ENCODE measurements around the gene GALNT18.
"Not testable (repeated sequence)": the region's sequence is repeated elsewhere in the genome, so short reads cannot be mapped to it uniquely, and the experiment has no call there.

Gene GALNT18

GRCh38 chr11:11450744-11451362 is 171.0 kb downstream of the GALNT18 start:
- no peak for DNase-seq

DNA sequence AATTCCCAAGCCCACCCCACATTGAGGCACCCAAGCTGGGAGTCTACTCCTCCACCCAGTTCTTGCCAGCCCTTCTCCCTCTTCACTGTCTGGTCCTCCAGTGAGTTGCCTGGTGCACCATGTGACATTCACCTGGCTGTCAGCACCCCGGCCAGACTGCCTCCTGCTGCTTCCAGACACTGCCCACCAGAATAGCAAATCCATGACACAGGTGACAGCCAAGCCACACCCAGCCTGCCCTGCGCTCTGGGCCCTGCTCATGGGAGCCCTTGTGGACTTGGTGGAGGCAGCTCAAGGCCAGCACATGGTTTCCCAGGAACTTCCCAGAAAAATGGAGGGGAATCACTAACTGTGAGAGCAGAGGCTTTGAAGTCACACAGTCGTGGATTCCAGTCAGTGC is 172.5 kb downstream of the GALNT18 start:
- no peak for DNase-seq

- no peak for DNase-seq
These were observed 173.2 kb downstream of the GALNT18 start for GRCh38 chr11:11448626-11449025.

GRCh38 chr11:11447601-11448000 is 174.2 kb downstream of the GALNT18 start:
- not testable (repeated sequence) for DNase-seq

GRCh38 chr11:11446967-11447366 is 174.8 kb downstream of the GALNT18 start:
- DNase-seq: no peak

DNA sequence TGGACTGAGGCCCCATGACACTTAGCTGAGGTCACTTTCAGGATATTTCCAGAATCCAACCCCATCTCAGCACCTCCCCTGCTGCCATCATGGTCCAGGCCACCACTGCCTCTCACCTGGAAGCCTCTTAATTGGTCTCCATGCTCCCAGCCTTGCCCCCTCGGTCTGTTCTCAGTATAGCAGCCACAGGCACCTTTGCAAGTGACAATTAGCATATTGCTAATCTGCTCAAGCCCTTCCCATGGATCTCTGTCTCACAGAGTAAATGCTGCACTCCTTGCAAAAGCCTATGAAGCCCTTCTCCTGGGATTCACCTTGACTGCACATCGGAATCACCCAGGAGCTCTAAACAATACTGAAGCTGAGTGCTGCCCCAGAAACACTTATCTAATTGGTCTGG is 175.2 kb downstream of the GALNT18 start:
- DNase-seq: no peak

- DNase-seq: no peak
These were observed 176.2 kb downstream of the GALNT18 start for GRCh38 chr11:11445441-11446185.

DNA sequence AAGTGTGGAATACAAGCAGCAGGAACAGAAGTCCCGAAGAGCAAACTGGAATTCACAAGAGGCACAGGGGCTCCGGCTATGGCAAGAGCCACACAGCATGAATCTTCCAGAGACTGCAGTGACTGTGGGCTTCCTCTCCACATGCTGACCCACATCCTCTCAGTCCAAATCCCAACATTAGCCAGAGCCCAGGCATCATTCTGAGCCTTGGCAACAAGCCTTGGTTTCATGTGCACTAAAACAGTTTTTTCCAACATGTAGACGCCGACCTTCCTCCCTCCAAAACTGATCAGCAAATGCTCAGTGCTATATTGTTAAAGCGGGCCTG is 177.0 kb downstream of the GALNT18 start:
- no peak for DNase-seq

GRCh38 chr11:11444027-11444803 is 177.6 kb downstream of the GALNT18 start:
- no peak for DNase-seq

- DNase-seq: no peak
These were observed 179.0 kb downstream of the GALNT18 start for GRCh38 chr11:11442791-11443190.

- DNase-seq: no peak
These were observed 180.3 kb downstream of the GALNT18 start for GRCh38 chr11:11441516-11441915.

- DNase-seq: no peak
These were observed 180.7 kb downstream of the GALNT18 start for GRCh38 chr11:11441091-11441490.

- DNase-seq: no peak
These were observed 181.7 kb downstream of the GALNT18 start for GRCh38 chr11:11440144-11440543.

DNA sequence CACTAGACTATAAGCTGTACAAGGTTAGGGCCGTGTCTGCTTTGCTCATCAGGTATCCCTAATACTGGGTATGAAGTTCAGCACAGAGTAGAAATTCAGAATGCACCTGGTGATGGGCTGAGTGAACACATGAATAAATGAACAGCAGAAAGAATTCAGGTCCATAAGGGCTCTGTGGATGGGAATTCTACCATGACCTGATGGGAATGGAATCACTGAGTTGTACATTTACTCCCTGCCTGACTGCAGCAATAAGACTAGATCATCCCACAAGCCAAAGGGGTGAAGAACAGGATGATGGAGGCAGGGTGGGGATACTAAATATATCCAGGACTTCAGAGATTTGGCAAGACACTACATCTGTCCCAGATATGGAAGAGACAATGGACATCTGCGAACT is 182.2 kb downstream of the GALNT18 start:
- no peak for DNase-seq

DNA sequence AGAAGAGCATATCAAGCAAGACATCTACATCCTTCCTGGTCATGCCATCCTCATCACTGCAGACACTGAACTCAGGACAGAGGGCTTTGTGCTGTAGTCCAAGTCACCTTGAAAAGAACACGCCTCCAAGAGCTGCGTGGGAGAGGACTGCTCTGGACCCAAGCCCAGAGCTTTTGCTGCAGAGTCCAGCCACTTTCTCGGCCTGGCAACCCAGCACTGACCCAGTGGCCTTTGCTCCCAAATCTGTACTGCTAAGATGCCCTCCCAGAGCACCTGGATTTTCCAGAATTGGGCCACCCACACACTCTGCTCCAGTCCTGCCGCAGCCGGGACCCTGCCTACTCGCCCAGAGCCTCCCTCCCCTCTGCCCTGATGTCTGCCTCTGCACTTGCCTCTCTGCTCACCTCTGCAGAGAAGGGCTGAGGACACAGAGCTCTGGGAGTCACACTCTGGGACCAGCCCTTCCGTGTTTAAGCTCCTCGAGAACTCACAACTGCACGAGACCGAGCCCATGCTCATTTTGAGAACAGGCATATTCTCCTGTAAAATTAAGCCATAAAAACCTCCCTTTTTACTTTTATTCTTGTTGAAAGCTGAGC is 185.0 kb downstream of the GALNT18 start:
- DNase-seq: no peak

- no peak for DNase-seq
These were observed 186.2 kb downstream of the GALNT18 start for GRCh38 chr11:11435635-11436034.

DNA sequence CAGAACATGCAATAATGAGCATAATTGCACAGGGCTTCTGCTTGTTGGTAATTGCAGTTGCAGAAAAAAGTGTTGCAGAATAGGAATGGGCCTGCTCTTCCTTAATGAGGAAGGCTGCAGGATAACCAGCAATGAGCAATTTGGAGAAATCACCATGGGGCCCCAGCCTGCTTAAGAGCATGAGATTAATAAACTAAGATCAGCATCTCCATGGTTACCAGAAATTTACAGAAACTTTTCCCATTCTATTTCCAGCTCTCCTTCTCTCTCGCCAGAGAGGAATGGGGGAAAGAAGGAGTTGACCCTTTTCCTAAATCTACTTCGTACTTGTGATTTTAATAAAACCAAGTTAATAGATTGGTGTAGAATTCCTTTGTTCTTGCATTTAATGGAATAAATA is 187.8 kb downstream of the GALNT18 start:
- no peak for DNase-seq

DNA sequence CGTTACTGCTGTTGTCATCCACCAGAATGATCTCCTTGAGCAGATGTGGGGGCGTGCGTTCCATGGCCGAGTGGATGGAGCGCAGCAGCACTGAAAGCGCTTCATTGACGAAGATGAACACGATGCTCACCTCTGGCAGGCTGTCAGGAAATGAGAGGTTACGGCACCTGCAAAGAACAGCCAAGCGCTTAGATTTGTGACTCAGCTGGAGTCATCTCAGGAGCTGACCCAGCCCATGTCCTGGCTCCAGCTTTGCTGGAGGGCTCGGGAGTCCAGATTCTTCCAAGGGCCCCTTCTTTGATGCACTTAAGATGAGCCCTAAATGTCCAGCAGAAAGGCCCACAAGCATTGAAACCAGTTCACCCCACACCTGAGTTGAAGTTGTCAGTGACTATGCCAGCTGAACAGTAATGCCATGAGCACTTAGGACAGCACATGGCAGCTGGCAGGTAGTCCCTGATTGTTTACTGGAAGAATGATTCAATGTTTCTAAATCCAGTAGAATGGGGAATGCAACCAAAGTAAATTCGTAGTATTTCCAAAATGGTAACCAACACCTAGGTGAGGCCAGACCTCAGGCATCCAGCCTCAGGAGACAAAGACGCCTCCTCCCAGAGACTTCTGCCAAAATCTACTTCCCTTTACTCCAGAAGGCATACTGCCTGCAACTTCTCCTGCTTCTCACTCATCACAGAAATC is 189.0 kb downstream of the GALNT18 start:
- no peak for DNase-seq

GRCh38 chr11:11430431-11430830 is 191.4 kb downstream of the GALNT18 start:
- DNase-seq: no peak

GRCh38 chr11:11428714-11429113 is 193.1 kb downstream of the GALNT18 start:
- no peak for DNase-seq

- DNase-seq: no peak
These were observed 194.3 kb downstream of the GALNT18 start for GRCh38 chr11:11427542-11427941.

DNA sequence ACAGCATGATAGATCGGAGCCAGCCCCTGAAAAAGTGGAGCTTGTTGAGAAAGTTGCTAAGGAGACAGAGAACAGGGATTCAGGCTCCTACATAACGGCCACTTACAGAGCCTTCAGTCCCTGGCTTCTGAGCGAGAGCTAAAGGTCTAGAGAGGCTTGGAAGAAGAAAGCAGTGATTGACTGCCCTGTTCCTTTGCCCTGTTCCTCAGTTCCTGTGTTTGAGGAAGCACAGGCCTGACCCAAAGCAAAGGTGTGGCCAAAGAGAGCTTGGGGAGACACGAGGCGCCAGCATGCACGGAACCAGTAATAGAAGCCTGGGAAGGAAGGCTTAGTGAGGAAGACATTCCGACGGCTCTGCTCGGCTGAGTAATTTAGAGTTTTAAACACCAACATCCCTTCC is 194.7 kb downstream of the GALNT18 start:
- no peak for DNase-seq
